Kidney epithelial cell (primary cell): Measurements from ENCODE around the gene TSPAN31. TPM values are rescaled to one million over a fixed set of nuclear protein-coding genes. Genes with fewer than 3 reads are reported as not detected.
"Not testable (repeated sequence)": the region's sequence is repeated elsewhere in the genome, so short reads cannot be mapped to it uniquely, and the experiment has no call there.

Experiments used
- DNase-seq: peaks from one replicate; pipeline ENCODE4 v3.0.0-alpha.2; 2010; ENCODE audit warnings: low read depth
- H3K27me3 ChIP-seq: 2 replicates; pipeline ENCODE4 v1.6.0; 2011; ENCODE audit warnings: low read length; ENCODE audit not compliant: control insufficient read depth, insufficient read depth
- H3K36me3 ChIP-seq: 2 replicates; pipeline ENCODE4 v1.5.1; 2011; ENCODE audit warnings: low read length; ENCODE audit not compliant: control insufficient read depth, insufficient read depth
- H3K4me3 ChIP-seq: 2 replicates; pipeline ENCODE4 v1.5.1; 2011; ENCODE audit warnings: low read depth, mild to moderate bottlenecking, control low read depth, low read length
- total RNA-seq: library from RNA; depleted of rRNA; stranded (reverse); fragments of >200 nt; gene quantifications from 2 replicates; pipeline ENCODE4 v1.2.3, GENCODE V29; 2015
- TF ChIP-seq, protein P1 (sequence below): IDR thresholded peaks from 2 replicates; pipeline ENCODE4 v1.5.1; 2011; ENCODE audit warnings: mild to moderate bottlenecking, moderate library complexity, low read length, control low read depth, inconsistent platforms; ENCODE audit not compliant: insufficient read depth, poor library complexity, severe bottlenecking

The TSPAN31 gene
- total RNA-seq, 1 donor from 2014 or later = 77.1 TPM

DNA sequence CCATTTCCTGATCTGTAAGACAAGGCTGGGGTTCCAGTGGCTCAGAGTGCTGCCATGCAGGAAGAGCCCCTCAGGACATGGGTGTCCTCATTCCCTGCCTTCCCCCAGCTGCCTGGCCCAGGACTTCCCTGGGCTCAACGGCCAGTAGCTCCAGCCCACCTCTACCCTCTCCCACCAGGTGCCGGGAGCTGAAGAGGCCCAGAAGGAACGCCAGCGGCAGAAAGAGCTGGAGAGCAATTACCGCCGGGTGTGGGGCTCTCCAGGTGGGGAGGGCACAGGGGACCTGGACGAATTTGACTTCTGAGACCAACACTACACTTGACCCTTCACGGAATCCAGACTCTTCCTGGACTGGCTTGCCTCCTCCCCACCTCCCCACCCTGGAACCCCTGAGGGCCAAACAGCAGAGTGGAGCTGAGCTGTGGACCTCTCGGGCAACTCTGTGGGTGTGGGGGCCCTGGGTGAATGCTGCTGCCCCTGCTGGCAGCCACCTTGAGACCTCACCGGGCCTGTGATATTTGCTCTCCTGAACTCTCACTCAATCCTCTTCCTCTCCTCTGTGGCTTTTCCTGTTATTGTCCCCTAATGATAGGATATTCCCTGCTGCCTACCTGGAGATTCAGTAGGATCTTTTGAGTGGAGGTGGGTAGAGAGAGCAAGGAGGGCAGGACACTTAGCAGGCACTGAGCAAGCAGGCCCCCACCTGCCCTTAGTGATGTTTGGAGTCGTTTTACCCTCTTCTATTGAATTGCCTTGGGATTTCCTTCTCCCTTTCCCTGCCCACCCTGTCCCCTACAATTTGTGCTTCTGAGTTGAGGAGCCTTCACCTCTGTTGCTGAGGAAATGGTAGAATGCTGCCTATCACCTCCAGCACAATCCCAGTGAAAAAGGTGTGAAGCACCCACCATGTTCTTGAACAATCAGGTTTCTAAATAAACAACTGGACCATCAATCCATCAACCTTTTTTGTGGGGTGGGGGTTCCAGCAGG is 23.9 kb upstream of the TSPAN31 start:
- TF ChIP-seq, protein P1, sequence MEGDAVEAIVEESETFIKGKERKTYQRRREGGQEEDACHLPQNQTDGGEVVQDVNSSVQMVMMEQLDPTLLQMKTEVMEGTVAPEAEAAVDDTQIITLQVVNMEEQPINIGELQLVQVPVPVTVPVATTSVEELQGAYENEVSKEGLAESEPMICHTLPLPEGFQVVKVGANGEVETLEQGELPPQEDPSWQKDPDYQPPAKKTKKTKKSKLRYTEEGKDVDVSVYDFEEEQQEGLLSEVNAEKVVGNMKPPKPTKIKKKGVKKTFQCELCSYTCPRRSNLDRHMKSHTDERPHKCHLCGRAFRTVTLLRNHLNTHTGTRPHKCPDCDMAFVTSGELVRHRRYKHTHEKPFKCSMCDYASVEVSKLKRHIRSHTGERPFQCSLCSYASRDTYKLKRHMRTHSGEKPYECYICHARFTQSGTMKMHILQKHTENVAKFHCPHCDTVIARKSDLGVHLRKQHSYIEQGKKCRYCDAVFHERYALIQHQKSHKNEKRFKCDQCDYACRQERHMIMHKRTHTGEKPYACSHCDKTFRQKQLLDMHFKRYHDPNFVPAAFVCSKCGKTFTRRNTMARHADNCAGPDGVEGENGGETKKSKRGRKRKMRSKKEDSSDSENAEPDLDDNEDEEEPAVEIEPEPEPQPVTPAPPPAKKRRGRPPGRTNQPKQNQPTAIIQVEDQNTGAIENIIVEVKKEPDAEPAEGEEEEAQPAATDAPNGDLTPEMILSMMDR = no peak
- DNase-seq = no peak
- H3K27me3 ChIP-seq = peaks cover 12% of the 10 kb centered on the region
- peaks cover 2% of the 10 kb centered on the region for H3K36me3 ChIP-seq
- H3K4me3 ChIP-seq = no peak overlapping the region

DNA sequence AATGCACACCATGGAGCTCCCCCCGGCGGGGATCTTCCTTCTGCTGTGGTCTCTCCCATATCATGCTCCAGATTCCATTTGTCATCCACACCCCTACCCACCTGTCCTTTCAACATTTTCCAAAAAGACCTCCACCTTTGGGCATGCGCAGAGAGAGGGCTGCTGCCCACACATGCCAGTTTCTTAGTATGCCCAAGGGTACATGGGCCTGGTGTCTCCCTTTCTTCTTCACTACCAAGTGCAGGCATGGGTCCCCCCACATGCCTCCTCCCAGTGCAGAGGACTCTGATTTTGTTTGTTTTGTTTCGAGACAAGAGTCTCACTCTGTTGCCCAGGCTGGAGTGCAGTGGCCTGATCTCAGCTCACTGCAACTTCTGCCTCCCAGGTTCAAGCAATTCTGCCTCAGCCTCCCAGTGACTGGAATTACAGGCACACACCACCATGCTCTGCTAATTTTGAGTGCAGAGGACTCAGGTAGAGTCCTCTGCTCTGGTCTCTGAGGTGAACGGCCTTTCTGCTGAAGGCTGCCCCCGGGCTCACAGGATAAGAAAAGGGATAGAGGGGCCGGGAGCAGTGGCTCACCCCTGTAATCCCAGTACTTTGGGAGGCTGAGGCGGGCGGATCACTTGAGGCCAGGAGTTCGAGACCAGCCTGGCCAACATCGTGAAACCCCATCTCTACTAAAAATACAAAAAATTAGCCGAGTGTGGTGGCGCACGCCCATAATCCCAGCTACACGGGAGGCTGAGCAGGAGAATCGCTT is 22.8 kb upstream of the TSPAN31 start:
- H3K36me3 ChIP-seq, DNase-seq, H3K4me3 ChIP-seq: not testable (repeated sequence)
- H3K27me3 ChIP-seq = peaks cover 23% of the 10 kb centered on the region

GRCh38 chr12:57722716-57723629 is 21.9 kb upstream of the TSPAN31 start:
- Histone ChIP-seq H3K36me3 (peaks cover 2% of the 10 kb centered on the region), H3K4me3 (no peak overlapping the region), H3K27me3 (peaks cover 32% of the 10 kb centered on the region)
- DNase-seq = no peak
- TF ChIP-seq, protein P1 = no peak

DNA sequence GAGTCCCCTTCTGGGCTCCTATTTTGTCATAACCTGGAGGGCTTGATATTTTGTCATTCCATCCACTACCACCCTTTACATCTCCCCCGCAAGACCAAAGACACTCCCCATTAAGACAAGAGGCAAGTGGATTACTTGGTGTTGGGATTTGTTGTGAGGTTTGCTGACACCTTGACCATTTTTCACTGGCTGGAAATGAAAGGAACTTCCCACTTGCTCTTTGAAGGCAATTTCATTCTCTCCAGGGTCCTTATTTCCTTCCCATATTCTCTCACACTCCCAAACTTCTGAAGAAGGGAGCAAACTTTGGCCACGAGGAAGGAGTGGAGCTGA is 21.2 kb upstream of the TSPAN31 start:
- DNase-seq = no peak
- Histone ChIP-seq H3K4me3 (no peak overlapping the region), H3K27me3 (peaks cover 38% of the 10 kb centered on the region), H3K36me3 (peaks cover 2% of the 10 kb centered on the region)
- TF ChIP-seq, protein P1 = no peak

GRCh38 chr12:57724003-57724935 is 20.6 kb upstream of the TSPAN31 start:
- Histone ChIP-seq H3K4me3 (no peak overlapping the region), H3K36me3 (no peaks in the 10 kb centered on the region), H3K27me3 (peaks cover 40% of the 10 kb centered on the region)
- TF ChIP-seq, protein P1 = no peak
- no peak for DNase-seq
